Measurements from ENCODE around the gene RPS24.

DNA sequence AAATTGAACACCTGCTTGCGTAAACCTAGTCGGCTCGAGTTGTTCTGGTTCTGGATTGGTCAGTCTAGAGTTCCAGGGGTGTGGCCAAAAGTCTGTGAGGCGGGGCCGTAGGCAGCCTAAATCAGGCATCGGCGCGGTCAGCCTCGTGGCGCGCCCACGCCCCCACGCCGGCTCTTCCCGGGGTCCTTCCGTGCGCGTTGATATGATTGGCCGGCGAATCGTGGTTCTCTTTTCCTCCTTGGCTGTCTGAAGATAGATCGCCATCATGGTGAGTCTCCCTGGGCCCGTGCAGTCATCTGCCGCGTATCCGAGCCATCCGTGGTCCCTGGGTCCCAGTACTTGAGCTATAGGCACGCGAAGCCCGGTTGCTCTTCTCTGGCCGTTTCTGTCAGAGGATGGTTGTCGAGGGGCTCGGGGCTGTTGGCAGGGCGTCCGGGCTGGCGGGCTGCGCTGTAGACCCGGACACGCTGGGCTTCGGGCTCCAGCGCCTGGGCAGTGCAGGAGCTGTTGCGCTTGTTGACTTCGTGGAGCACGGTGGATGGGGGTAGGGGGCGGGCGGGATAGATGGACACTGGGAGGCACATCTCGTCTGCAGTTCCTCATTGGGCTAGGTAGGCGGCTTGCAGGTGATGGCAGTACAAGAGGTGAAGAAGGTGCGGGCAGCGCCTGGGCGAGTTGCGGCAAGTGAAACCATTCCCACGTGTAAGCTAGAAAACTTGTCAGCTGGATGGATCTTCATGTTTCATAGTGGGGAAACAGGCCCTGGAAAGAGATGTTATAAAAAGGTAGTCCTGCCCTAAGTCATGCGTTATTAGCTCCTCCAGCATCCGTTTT, at the start of gene RPS24:
- TF ChIP-seq, protein P1, sequence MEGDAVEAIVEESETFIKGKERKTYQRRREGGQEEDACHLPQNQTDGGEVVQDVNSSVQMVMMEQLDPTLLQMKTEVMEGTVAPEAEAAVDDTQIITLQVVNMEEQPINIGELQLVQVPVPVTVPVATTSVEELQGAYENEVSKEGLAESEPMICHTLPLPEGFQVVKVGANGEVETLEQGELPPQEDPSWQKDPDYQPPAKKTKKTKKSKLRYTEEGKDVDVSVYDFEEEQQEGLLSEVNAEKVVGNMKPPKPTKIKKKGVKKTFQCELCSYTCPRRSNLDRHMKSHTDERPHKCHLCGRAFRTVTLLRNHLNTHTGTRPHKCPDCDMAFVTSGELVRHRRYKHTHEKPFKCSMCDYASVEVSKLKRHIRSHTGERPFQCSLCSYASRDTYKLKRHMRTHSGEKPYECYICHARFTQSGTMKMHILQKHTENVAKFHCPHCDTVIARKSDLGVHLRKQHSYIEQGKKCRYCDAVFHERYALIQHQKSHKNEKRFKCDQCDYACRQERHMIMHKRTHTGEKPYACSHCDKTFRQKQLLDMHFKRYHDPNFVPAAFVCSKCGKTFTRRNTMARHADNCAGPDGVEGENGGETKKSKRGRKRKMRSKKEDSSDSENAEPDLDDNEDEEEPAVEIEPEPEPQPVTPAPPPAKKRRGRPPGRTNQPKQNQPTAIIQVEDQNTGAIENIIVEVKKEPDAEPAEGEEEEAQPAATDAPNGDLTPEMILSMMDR (IDR thresholded peaks at IDR 0.05): no peak
- TF ChIP-seq ZFX (IDR thresholded peaks at IDR 0.05; ENCODE audit: borderline replicate concordance): no peak

All from 22Rv1 (cell line).